K562 (cell line): ENCODE results near the gene KRT82. TPM values are rescaled to one million over a fixed set of nuclear protein-coding genes. Genes with fewer than 3 reads are reported as not detected.

ENCODE experiments used
- ATAC-seq: fragments of 200-7000 bp; cut with Tn5 transposase; 3 replicates; pipeline ENCODE4 v1.9.1; 2020; ENCODE audit warnings: moderate library complexity
- BruUV-seq: library from RNA; stranded (reverse); fragments of 400-500 nt; replicated peaks from 2 replicates; lab custom pipeline; 2021; lab: Mats Ljungman, UMichigan
- CTCF ChIA-PET: fragments of 300-600 bp; formaldehyde crosslinking; extraction: SDS; loops from one replicate; lab custom pipeline; 2021; ENCODE audit warnings: low intra/inter-chr PET ratio; lab: Yijun Ruan, JAX
- POLR2A ChIA-PET: fragments of 300-600, 350-650 bp; sonication (Branson Sonifier 250); formaldehyde crosslinking; extraction: SDS; loops from one replicate; lab custom pipeline; 2021; ENCODE audit warnings: antibody characterized with exemption, inconsistent platforms; lab: Yijun Ruan, JAX
- DNase-seq, 4 experiments: peaks; one replicate each; pipeline versions ENCODE4 v3.0.0 to v3.0.0-alpha.2; 2011 to 2018; ENCODE audit warnings: low spot score in 3 of 4, mixed read lengths in 3 of 4; ENCODE audit errors: extremely low read depth in 1 of 4
- FAIRE-seq: peaks from 2 replicates; lab custom pipeline; 2011; peaks lifted over from hg19 to GRCh38; lab: Jason Lieb, UNC
- H2AFZ ChIP-seq: 2 replicates; pipeline ENCODE4 v1.6.0; 2011; ENCODE audit warnings: low read depth, low read length, control low read depth, inconsistent platforms
- H3K27ac ChIP-seq: fragments of 200-600 bp; 3 replicates; pipeline ENCODE4 v1.8.0; 2011; ENCODE audit warnings: low read depth, mild to moderate bottlenecking, control low read depth, inconsistent platforms, low read length, moderate library complexity, mixed read lengths; ENCODE audit errors: extremely low read depth
- H3K27me3 ChIP-seq, 2 experiments: fragments of 300-600 bp in 1 of 2; 2 replicates in 1 of 2; 3 replicates in 1 of 2; pipeline versions ENCODE4 v1.6.0 to v1.8.0; 2011; ENCODE audit warnings: inconsistent platforms in 2 of 2, low read length in 2 of 2, mild to moderate bottlenecking in 1 of 2, mixed read lengths in 1 of 2, moderate library complexity in 1 of 2; ENCODE audit not compliant: control insufficient read depth in 2 of 2, insufficient read depth in 2 of 2
- H3K36me3 ChIP-seq: fragments of 300-600 bp; 3 replicates; pipeline ENCODE4 v1.8.0; 2011; ENCODE audit warnings: mild to moderate bottlenecking, low read length, inconsistent platforms; ENCODE audit not compliant: control insufficient read depth, insufficient read depth
- H3K4me1 ChIP-seq, 2 experiments: fragments of 200-600 bp in 1 of 2; replicated peaks in 1 of 2; 2 replicates in 1 of 2; 3 replicates in 1 of 2; pipeline versions ENCODE4 v1.5.1 to v1.8.0; 2011; ENCODE audit warnings: inconsistent platforms in 2 of 2, low read length in 2 of 2, mild to moderate bottlenecking in 1 of 2, mixed read lengths in 1 of 2, moderate library complexity in 1 of 2; ENCODE audit not compliant: control insufficient read depth in 2 of 2, insufficient read depth in 2 of 2
- H3K4me2 ChIP-seq: 2 replicates; pipeline ENCODE4 v1.6.1; 2011; ENCODE audit warnings: low read length, control low read depth, inconsistent platforms, mixed read lengths; ENCODE audit not compliant: insufficient read depth
- H3K4me3 ChIP-seq: fragments of 200-600 bp; sonication (generic), shearing (Covaris generic); 2 replicates; pipeline ENCODE4 v1.5.1; 2016; ENCODE audit warnings: control low read depth, inconsistent platforms
- H3K79me2 ChIP-seq: fragments of 200-600 bp; 3 replicates; pipeline ENCODE4 v1.8.0; 2011; ENCODE audit warnings: low read length, inconsistent platforms; ENCODE audit not compliant: control insufficient read depth, insufficient read depth
- H3K9ac ChIP-seq, 2 experiments: 2 replicates each; pipeline versions ENCODE4 v1.6.0 to v1.6.1; 2011; ENCODE audit warnings: low read depth in 2 of 2, low read length in 2 of 2, control low read depth in 1 of 2, inconsistent platforms in 1 of 2, mild to moderate bottlenecking in 1 of 2, mixed read lengths in 1 of 2; ENCODE audit not compliant: insufficient read depth in 1 of 2
- H3K9me1 ChIP-seq: one replicate; pipeline ENCODE4 v1.6.0; 2011; ENCODE audit warnings: inconsistent platforms, mild to moderate bottlenecking, low read length, moderate library complexity; ENCODE audit not compliant: control insufficient read depth, insufficient read depth
- H3K9me3 ChIP-seq: replicated peaks from 2 replicates; pipeline ENCODE4 v1.5.1; 2011; ENCODE audit warnings: low read depth, low read length, inconsistent platforms; ENCODE audit not compliant: control insufficient read depth, insufficient read depth
- H4K20me1 ChIP-seq: replicated peaks from 2 replicates; pipeline ENCODE4 v1.6.1; 2011; ENCODE audit warnings: low read length, inconsistent platforms, mixed read lengths; ENCODE audit not compliant: control insufficient read depth, insufficient read depth
- BMI1 ChIP-seq: fragments of 150-350 bp; IDR thresholded peaks from 2 replicates; pipeline ENCODE4 v1.6.1; 2014; ENCODE audit warnings: low read length
- CAMTA2 ChIP-seq: fragments of 250-450 bp; sonication (Bioruptor Pico); conservative IDR thresholded peaks from 2 replicates; pipeline ENCODE4 v1.5.1; 2022
- CBX8 ChIP-seq: fragments of 200-600 bp; sonication (generic); IDR thresholded peaks from 2 replicates; pipeline ENCODE4 v1.6.1; 2012; ENCODE audit warnings: borderline replicate concordance, mixed run types, low read depth, mild to moderate bottlenecking, moderate library complexity, mixed read lengths, low read length, control low read depth, inconsistent platforms; ENCODE audit not compliant: poor library complexity, severe bottlenecking; ENCODE audit errors: extremely low read depth
- MYNN ChIP-seq, 2 experiments: sonication (generic); formaldehyde crosslinking in 1 of 2; IDR thresholded peaks; 2 replicates each; pipeline versions ENCODE4 v1.5.0 to v1.6.1; 2016 to 2020; ENCODE audit warnings: antibody characterized with exemption in 1 of 2, missing genetic modification reagents in 1 of 2
- NCOA4 ChIP-seq: fragments of 450-650 bp; IDR thresholded peaks from 2 replicates; pipeline ENCODE4 v1.6.1; 2018; ENCODE audit warnings: mild to moderate bottlenecking; ENCODE audit not compliant: partially characterized antibody
- NFIC ChIP-seq: fragments of 450-650 bp; IDR thresholded peaks from 2 replicates; pipeline ENCODE4 v1.6.1; 2017; ENCODE audit warnings: mild to moderate bottlenecking, inconsistent platforms
- SMAD4 ChIP-seq: fragments of 250-450 bp; sonication (Bioruptor Pico); conservative IDR thresholded peaks from 2 replicates; pipeline ENCODE4 v1.8.0; 2021; ENCODE audit warnings: inconsistent platforms, mild to moderate bottlenecking, moderate library complexity
- THRAP3 ChIP-seq: fragments of 450-650 bp; IDR thresholded peaks from 2 replicates; pipeline ENCODE4 v1.6.1; 2016; ENCODE audit warnings: mild to moderate bottlenecking, inconsistent platforms, borderline replicate concordance
- ZFP36 ChIP-seq: fragments of 150-350 bp; IDR thresholded peaks from 2 replicates; pipeline ENCODE4 v1.6.1; 2018; ENCODE audit warnings: low read length, low read depth; ENCODE audit not compliant: partially characterized antibody
- WGBS: fragments of 100-300 bp; shearing (Covaris generic); methylation state at CpG from one replicate; pipeline ENCODE4 v1.1.6; 2016; ENCODE audit warnings: low coverage, mixed read lengths; ENCODE audit not compliant: insufficient coverage; ENCODE audit errors: missing lambda C conversion rate; 5-methylcytosine and 5-hydroxymethylcytosine counted together
- in situ Hi-C: fragments of 300-500 bp; cut with MboI; formaldehyde crosslinking; loops from 4 replicates; pipeline ENCODE4 v1.15.0; 2018; ENCODE audit warnings: inconsistent platforms, mixed read lengths
- intact Hi-C: fragments of 100-400 bp; cut with micrococcal nuclease; formaldehyde crosslinking; loops from 2 replicates; pipeline ENCODE4 v1.14.2; 2022
- polyA plus RNA-seq, 8 experiments: library from polyadenylated mRNA; depleted of rRNA in 4 of 8; stranded (reverse) in 5 of 8; unstranded in 3 of 8; fragments of >200 nt; fragmentation: Nextera tagmentation in 2 of 8; fragmentation: Illumina TruSeq in 1 of 8; extraction: Ambion mirVana in 2 of 8; extraction: Trizol in 1 of 8; gene quantifications; 2 replicates each; pipeline versions ENCODE4 v1.2.1 to v1.2.3, GENCODE V29; 2011 to 2014; ENCODE audit warnings: inconsistent platforms in 1 of 8, missing spikeins in 1 of 8
- total RNA-seq, 7 experiments: library from RNA; depleted of rRNA in 6 of 7; stranded (reverse); fragments of >200 nt in 6 of 7; fragmentation: Illumina TruSeq in 2 of 7; extraction: Trizol in 2 of 7; gene quantifications; 2 replicates each; pipeline versions ENCODE4 v1.2.1 to v1.2.3, GENCODE V29; 2011 to 2021; ENCODE audit warnings: low replicate concordance in 1 of 7
- TF ChIP-seq, protein P1 (sequence below): fragments of 250-450 bp; sonication (Bioruptor Pico); IDR thresholded peaks from 2 replicates; pipeline ENCODE4 v1.8.0; 2022; ENCODE audit warnings: moderate library complexity, mild to moderate bottlenecking, inconsistent platforms
- TF ChIP-seq, protein P2 (sequence below): sonication (generic); formaldehyde crosslinking; IDR thresholded peaks from 2 replicates; pipeline ENCODE4 v1.8.0; 2022; ENCODE audit warnings: mild to moderate bottlenecking, missing genetic modification reagents, borderline replicate concordance
- TF ChIP-seq, protein P3 (sequence below): conservative IDR thresholded peaks from 2 replicates; pipeline ENCODE4 v1.6.1; 2011; ENCODE audit warnings: low read depth, mild to moderate bottlenecking, low read length; ENCODE audit not compliant: control insufficient read depth

The KRT82 gene
- total and polyA plus RNA-seq, 9 of the 15 experiments (the other 6 are each of a cell fraction or from before 2014, with no cell fraction given) = not detected

DNA sequence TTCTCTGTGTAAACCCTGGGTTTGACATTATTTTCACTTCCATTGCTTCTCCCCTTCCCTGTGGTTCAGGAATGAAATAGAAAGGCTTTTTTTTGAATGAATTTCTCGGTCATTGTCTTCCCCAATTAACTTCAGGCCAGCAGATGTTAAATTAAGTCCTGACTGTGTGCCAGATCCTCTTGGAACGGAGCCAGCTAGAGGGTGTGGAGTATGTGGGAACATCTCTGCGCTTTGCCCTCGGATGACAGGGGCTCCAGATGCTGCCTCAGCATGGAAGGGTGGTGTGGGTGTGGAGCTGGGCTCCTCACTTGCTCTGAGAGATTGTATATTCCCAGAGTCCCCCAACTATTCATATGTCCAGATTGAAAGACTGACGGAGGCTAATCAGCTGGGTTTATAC lies 51.9 kb downstream of the KRT82 start:
- H3K9me1 ChIP-seq = peaks cover 3% of the 10 kb centered on the region
- in situ Hi-C loops = no loop called here

DNA sequence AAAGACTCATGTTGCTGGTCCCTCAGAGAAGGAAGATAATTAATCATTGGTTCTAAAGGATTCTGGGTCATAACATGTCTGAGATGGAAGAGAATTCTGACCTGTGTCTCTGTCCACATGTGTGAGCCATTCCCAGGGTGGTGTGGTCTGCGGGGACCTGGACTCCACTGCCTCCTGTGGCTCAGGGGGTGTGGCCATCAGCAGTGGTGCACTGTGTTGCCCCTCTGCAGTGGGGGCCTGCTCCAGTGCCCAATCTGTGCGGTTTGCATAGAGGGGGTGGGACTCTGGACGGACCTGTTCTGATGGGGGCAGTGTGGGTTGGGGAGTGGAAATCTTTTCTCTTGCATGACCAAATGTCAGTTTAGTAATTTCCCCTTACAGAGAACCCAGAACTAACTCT lies 52.4 kb downstream of the KRT82 start:
- no peak for ATAC-seq
- 0% methylated on average over 3 of the region's 3 CpGs for WGBS
- ChIA-PET POLR2A (no interaction called here), CTCF (no interaction called here)
- Histone ChIP-seq H3K4me3 (no peak overlapping the region), H3K4me2 (no peak overlapping the region), H3K27ac (no peak overlapping the region), H3K9ac (no peak overlapping the region), H3K4me1 (no peaks in the 10 kb centered on the region), H3K79me2 (no peaks in the 10 kb centered on the region), H2AFZ (no peak overlapping the region), H3K9me1 (peaks cover 3% of the 10 kb centered on the region), H3K27me3 (peaks cover 6 to 51% of the 10 kb centered on the region in 2 experiments; a peak in 4 of 5 replicates), H3K36me3 (no peaks in the 10 kb centered on the region), H4K20me1 (0 out of 2 replicates have a peak, but pooled peaks cover 3% of the 10 kb centered on the region), H3K9me3 (no peaks in the 10 kb centered on the region)
- in situ Hi-C loops = no loop called here
- no peak for FAIRE-seq
- BruUV-seq = no TSS peak
- intact Hi-C loops = no loop called here
- no peak for DNase-seq
- TF ChIP-seq NCOA4 (no peak), MYNN (IDR thresholded peaks at IDR 0.05) (no peak), MYNN (CRISPR knock-in tag; IDR thresholded peaks at IDR 0.05) (no peak), THRAP3 (no peak), CAMTA2 (CRISPR knock-in tag) (no peak), SMAD4 (CRISPR knock-in tag) (no peak), CBX8 (no peak), ZFP36 (no peak), BMI1 (no peak)
- TF ChIP-seq, protein P1, sequence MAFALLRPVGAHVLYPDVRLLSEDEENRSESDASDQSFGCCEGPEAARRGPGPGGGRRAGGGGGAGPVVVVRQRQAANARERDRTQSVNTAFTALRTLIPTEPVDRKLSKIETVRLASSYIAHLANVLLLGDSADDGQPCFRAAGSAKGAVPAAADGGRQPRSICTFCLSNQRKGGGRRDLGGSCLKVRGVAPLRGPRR (CRISPR knock-in tag) = no peak
- TF ChIP-seq, protein P2, sequence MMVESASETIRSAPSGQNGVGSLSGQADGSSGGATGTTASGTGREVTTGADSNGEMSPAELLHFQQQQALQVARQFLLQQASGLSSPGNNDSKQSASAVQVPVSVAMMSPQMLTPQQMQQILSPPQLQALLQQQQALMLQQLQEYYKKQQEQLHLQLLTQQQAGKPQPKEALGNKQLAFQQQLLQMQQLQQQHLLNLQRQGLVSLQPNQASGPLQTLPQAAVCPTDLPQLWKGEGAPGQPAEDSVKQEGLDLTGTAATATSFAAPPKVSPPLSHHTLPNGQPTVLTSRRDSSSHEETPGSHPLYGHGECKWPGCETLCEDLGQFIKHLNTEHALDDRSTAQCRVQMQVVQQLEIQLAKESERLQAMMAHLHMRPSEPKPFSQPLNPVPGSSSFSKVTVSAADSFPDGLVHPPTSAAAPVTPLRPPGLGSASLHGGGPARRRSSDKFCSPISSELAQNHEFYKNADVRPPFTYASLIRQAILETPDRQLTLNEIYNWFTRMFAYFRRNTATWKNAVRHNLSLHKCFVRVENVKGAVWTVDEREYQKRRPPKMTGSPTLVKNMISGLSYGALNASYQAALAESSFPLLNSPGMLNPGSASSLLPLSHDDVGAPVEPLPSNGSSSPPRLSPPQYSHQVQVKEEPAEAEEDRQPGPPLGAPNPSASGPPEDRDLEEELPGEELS = no peak

More for the DNA sequence above, 51.9 kb downstream of the KRT82 start:
- Histone ChIP-seq H2AFZ (no peak overlapping the region), H3K4me1 (no peaks in the 10 kb centered on the region), H3K9ac (no peak overlapping the region), H3K4me3 (no peak overlapping the region), H3K27ac (no peak overlapping the region), H3K4me2 (no peak overlapping the region), H4K20me1 (0 out of 2 replicates have a peak, but pooled peaks cover 3% of the 10 kb centered on the region), H3K79me2 (no peaks in the 10 kb centered on the region), H3K27me3 (peaks cover 6 to 54% of the 10 kb centered on the region in 2 experiments; a peak in 4 of 5 replicates), H3K9me3 (no peaks in the 10 kb centered on the region), H3K36me3 (no peaks in the 10 kb centered on the region)
- intact Hi-C loops = no loop called here
- ATAC-seq (no peak), FAIRE-seq (no peak), DNase-seq (no peak)
- TF ChIP-seq, protein P3, sequence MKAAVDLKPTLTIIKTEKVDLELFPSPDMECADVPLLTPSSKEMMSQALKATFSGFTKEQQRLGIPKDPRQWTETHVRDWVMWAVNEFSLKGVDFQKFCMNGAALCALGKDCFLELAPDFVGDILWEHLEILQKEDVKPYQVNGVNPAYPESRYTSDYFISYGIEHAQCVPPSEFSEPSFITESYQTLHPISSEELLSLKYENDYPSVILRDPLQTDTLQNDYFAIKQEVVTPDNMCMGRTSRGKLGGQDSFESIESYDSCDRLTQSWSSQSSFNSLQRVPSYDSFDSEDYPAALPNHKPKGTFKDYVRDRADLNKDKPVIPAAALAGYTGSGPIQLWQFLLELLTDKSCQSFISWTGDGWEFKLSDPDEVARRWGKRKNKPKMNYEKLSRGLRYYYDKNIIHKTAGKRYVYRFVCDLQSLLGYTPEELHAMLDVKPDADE = no peak
- TF ChIP-seq NFIC = peak; percentile 52
- no TSS peak for BruUV-seq
- ChIA-PET POLR2A (no interaction called here), CTCF (no interaction called here)
- 0% methylated on average over 5 of the region's 5 CpGs for WGBS
